HepG2 (cell line): ENCODE measurements around the gene BMF. TPM values are rescaled to one million over a fixed set of nuclear protein-coding genes. Genes with fewer than 3 reads are reported as not detected.

Experiments
- ARID5B ChIP-seq: IDR thresholded peaks from 2 replicates; pipeline ENCODE4 v1.4.0; 2020; ENCODE audit warnings: mild to moderate bottlenecking, missing genetic modification reagents
- ATF2 ChIP-seq: sonication (generic); formaldehyde crosslinking; IDR thresholded peaks from 2 replicates; pipeline ENCODE4 v1.4.0; 2020; ENCODE audit warnings: missing genetic modification reagents
- EEA1 ChIP-seq: sonication (generic); formaldehyde crosslinking; IDR thresholded peaks from 2 replicates; pipeline ENCODE4 v1.5.1; 2020; ENCODE audit warnings: mild to moderate bottlenecking, missing genetic modification reagents, borderline replicate concordance
- FOXA1 ChIP-seq, 2 experiments: fragments of 450-650 bp in 1 of 2; sonication (generic) in 1 of 2; formaldehyde crosslinking in 1 of 2; IDR thresholded peaks; 2 replicates each; pipeline versions ENCODE4 v1.4.0 to v1.6.1; 2016 to 2020; ENCODE audit warnings: missing genetic modification reagents in 1 of 2
- FOXM1 ChIP-seq: sonication (generic); formaldehyde crosslinking; IDR thresholded peaks from 2 replicates; pipeline ENCODE4 v1.5.0; 2020; ENCODE audit warnings: missing genetic modification reagents
- GTF2F1 ChIP-seq: fragments of 150-350 bp; IDR thresholded peaks from 2 replicates; pipeline ENCODE4 v1.6.1; 2014; ENCODE audit warnings: low read length
- IRF1 ChIP-seq: sonication (generic); formaldehyde crosslinking; IDR thresholded peaks from 2 replicates; pipeline ENCODE4 v1.4.0; 2020; ENCODE audit warnings: low read depth, mild to moderate bottlenecking, missing genetic modification reagents
- MAFF ChIP-seq: IDR thresholded peaks from 2 replicates; pipeline ENCODE4 v1.6.1; 2011; ENCODE audit warnings: low read depth, low read length, improper control_type of control experiment
- MEIS2 ChIP-seq: sonication (generic); formaldehyde crosslinking; IDR thresholded peaks from 2 replicates; pipeline ENCODE4 v1.9.0; 2021; ENCODE audit warnings: mild to moderate bottlenecking, missing genetic modification reagents
- MXD3 ChIP-seq: IDR thresholded peaks from 2 replicates; pipeline ENCODE4 v1.6.1; 2016; ENCODE audit warnings: mild to moderate bottlenecking, missing biosample characterization, missing genetic modification reagents
- NFIC ChIP-seq: IDR thresholded peaks from 2 replicates; pipeline ENCODE4 v1.6.1; 2012; ENCODE audit warnings: mild to moderate bottlenecking, low read length, inconsistent platforms
- ZBTB25 ChIP-seq: IDR thresholded peaks from 2 replicates; pipeline ENCODE4 v1.6.1; 2018; ENCODE audit warnings: missing genetic modification reagents
- ZBTB34 ChIP-seq: sonication (generic); formaldehyde crosslinking; IDR thresholded peaks from 2 replicates; pipeline ENCODE4 v1.8.0; 2022; ENCODE audit warnings: mild to moderate bottlenecking, missing genetic modification reagents
- ZBTB8A ChIP-seq: sonication (generic); formaldehyde crosslinking; IDR thresholded peaks from 2 replicates; pipeline ENCODE4 v1.4.0; 2020; ENCODE audit warnings: mild to moderate bottlenecking, low read depth, missing genetic modification reagents, borderline replicate concordance
- ZNF143 ChIP-seq: sonication (generic); formaldehyde crosslinking; IDR thresholded peaks from 2 replicates; pipeline ENCODE4 v1.4.0; 2020; ENCODE audit warnings: missing genetic modification reagents
- ZNF543 ChIP-seq: sonication (generic); formaldehyde crosslinking; IDR thresholded peaks from 2 replicates; pipeline ENCODE4 v1.4.0; 2020; ENCODE audit warnings: mild to moderate bottlenecking, missing genetic modification reagents
- ZNF572 ChIP-seq: sonication (generic); formaldehyde crosslinking; IDR thresholded peaks from 2 replicates; pipeline ENCODE4 v1.5.1; 2020; ENCODE audit warnings: mild to moderate bottlenecking, missing genetic modification reagents
- ZNF652 ChIP-seq: IDR thresholded peaks from 2 replicates; pipeline ENCODE4 v1.6.1; 2016; ENCODE audit warnings: low read depth, borderline replicate concordance
- ZNF660 ChIP-seq: sonication (generic); formaldehyde crosslinking; IDR thresholded peaks from 2 replicates; pipeline ENCODE4 v1.5.1; 2020; ENCODE audit warnings: mild to moderate bottlenecking, low read depth, missing genetic modification reagents, borderline replicate concordance
- polyA plus RNA-seq, 8 experiments: library from polyadenylated mRNA; depleted of rRNA in 3 of 8; stranded (reverse) in 7 of 8; unstranded in 1 of 8; fragments of >200 nt; fragmentation: Illumina TruSeq in 4 of 8; extraction: Trizol in 4 of 8; gene quantifications; 2 replicates each; pipeline versions ENCODE4 v1.2.1 to v1.2.3, GENCODE V29; 2011 to 2016; ENCODE audit warnings: low read depth in 4 of 8, missing spikeins in 1 of 8, mixed read lengths in 1 of 8; ENCODE audit not compliant: insufficient read depth in 1 of 8
- total RNA-seq, 5 experiments: library from RNA; depleted of rRNA; stranded (reverse); fragments of >200 nt; fragmentation: Illumina TruSeq; extraction: Trizol; gene quantifications; 2 replicates each; pipeline ENCODE4 v1.2.3, GENCODE V29; 2016; ENCODE audit warnings: low read depth in 1 of 5

Gene BMF
- total and polyA plus RNA-seq, 2 of the 13 experiments (the other 11 are each of a cell fraction or from before 2014, with no cell fraction given): 8.7 to 15.9 TPM

- no peak for TF ChIP-seq IRF1 (CRISPR knock-in tag)
- TF ChIP-seq ATF2: peak; percentile 67; the same call in 1 of the 2 replicates
- TF ChIP-seq MAFF: peak; percentile 2; the same call in 1 of the 2 replicates
- TF ChIP-seq ZNF143: no peak; the same call in 1 of the 2 replicates
- TF ChIP-seq GTF2F1: no peak
- TF ChIP-seq FOXM1 (CRISPR knock-in tag): no peak
- TF ChIP-seq MXD3 (CRISPR knock-in tag): 0 out of 2 replicates have a peak, but pooled peaks have one; percentile 61
- TF ChIP-seq ZNF660 (CRISPR knock-in tag): no peak
- TF ChIP-seq ZNF543 (CRISPR knock-in tag): peak; percentile 70; the same call in 1 of the 2 replicates
- TF ChIP-seq FOXA1 (IDR thresholded peaks at IDR 0.05): no peak
- TF ChIP-seq FOXA1 (CRISPR knock-in tag; IDR thresholded peaks at IDR 0.05): 0 out of 2 replicates have a peak, but pooled peaks have one; percentile 15
- peak; percentile 44; the same call in 1 of the 2 replicates for TF ChIP-seq ZBTB34
- peak; percentile 35; the same call in 1 of the 2 replicates for TF ChIP-seq ZNF652 (CRISPR knock-in tag)
- TF ChIP-seq EEA1 (CRISPR knock-in tag): peak; percentile 21; the same call in 1 of the 2 replicates
- TF ChIP-seq ARID5B (CRISPR knock-in tag): peak; percentile 76; the same call in 1 of the 2 replicates
- TF ChIP-seq MEIS2: peak; percentile 39; the same call in 1 of the 2 replicates
- no peak for TF ChIP-seq ZNF572 (CRISPR knock-in tag)
- 0 out of 2 replicates have a peak, but pooled peaks have one; percentile 46 for TF ChIP-seq ZBTB8A (CRISPR knock-in tag)
- TF ChIP-seq ZBTB25 (CRISPR knock-in tag): peak; percentile 42; the same call in 1 of the 2 replicates
- peak; percentile 42; the same call in 1 of the 2 replicates for TF ChIP-seq NFIC
These were observed at the start of gene BMF (continued) for GRCh38 chr15:40108855-40109735.
